ENCODE results near the gene ISG15.

ISG15 gene

GRCh38 chr1:1042835-1043234 is 29.5 kb downstream of the ISG15 start:
- H3K4me3 ChIP-seq (ENCODE audit: low read depth, low read length): no peak overlapping the region
- DNase-seq (ENCODE audit: low read depth): no peak
- TF ChIP-seq CTCF (conservative IDR thresholded peaks at IDR 0.05; ENCODE audit: low read depth, low read length): no peak

- TF ChIP-seq CTCF (conservative IDR thresholded peaks at IDR 0.05; ENCODE audit: low read depth, low read length): no peak
- no peak overlapping the region for H3K4me3 ChIP-seq (ENCODE audit: low read depth, low read length)
- DNase-seq (ENCODE audit: low read depth): no peak
Measured at GRCh38 chr1:1043411-1043810, 30.1 kb downstream of the ISG15 start.

- no peak overlapping the region for H3K4me3 ChIP-seq (ENCODE audit: low read depth, low read length)
- no peak for DNase-seq (ENCODE audit: low read depth)
- TF ChIP-seq CTCF (conservative IDR thresholded peaks at IDR 0.05; ENCODE audit: low read depth, low read length): no peak
Measured at GRCh38 chr1:1043921-1044320, 30.6 kb downstream of the ISG15 start.

GRCh38 chr1:1044455-1045078 is 31.3 kb downstream of the ISG15 start:
- no peak for DNase-seq (ENCODE audit: low read depth)
- no peak for TF ChIP-seq CTCF (conservative IDR thresholded peaks at IDR 0.05; ENCODE audit: low read depth, low read length)

GRCh38 chr1:1045129-1045528 is 31.8 kb downstream of the ISG15 start:
- TF ChIP-seq CTCF (conservative IDR thresholded peaks at IDR 0.05; ENCODE audit: low read depth, low read length): no peak
- H3K4me3 ChIP-seq (ENCODE audit: low read depth, low read length): no peak overlapping the region
- no peak for DNase-seq (ENCODE audit: low read depth)

More at GRCh38 chr1:1044455-1045078, 31.3 kb downstream of the ISG15 start:
- H3K4me3 ChIP-seq (ENCODE audit: low read depth, low read length): no peak overlapping the region

- DNase-seq (ENCODE audit: low read depth): no peak
- no peak for TF ChIP-seq CTCF (conservative IDR thresholded peaks at IDR 0.05; ENCODE audit: low read depth, low read length)
- no peak overlapping the region for H3K4me3 ChIP-seq (ENCODE audit: low read depth, low read length)
Measured at GRCh38 chr1:1046243-1046642, 32.9 kb downstream of the ISG15 start.

- no peak overlapping the region for H3K4me3 ChIP-seq (ENCODE audit: low read depth, low read length)
- no peak for DNase-seq (ENCODE audit: low read depth)
- no peak for TF ChIP-seq CTCF (conservative IDR thresholded peaks at IDR 0.05; ENCODE audit: low read depth, low read length)
Measured at GRCh38 chr1:1046767-1047166, 33.5 kb downstream of the ISG15 start.

All from choroid plexus epithelial cell (primary cell).